Gastroesophageal sphincter (tissue), 4 donors: ENCODE measurements around the gene AGER. TPM values are rescaled to one million over a fixed set of nuclear protein-coding genes. Genes with fewer than 3 reads are reported as not detected.
"Not testable (repeated sequence)": the region's sequence is repeated elsewhere in the genome, so short reads cannot be mapped to it uniquely, and the experiment has no call there.

Source experiments
- ATAC-seq: fragments of 150-250 bp; one replicate; pipeline ENCODE4 v1.9.1; 2016; ENCODE audit warnings: mild to moderate bottlenecking, moderate library complexity
- H3K27ac ChIP-seq, 4 donors: fragments of 200-600 bp; sonication (generic) in 3 of 4; 1 replicate in 3 of 4; 2 replicates in 1 of 4; pipeline ENCODE4 v1.5.1; 2016 to 2019
- H3K27me3 ChIP-seq: fragments of 200-600 bp; sonication (generic); one replicate; pipeline ENCODE4 v1.5.1; 2019
- H3K36me3 ChIP-seq, 2 donors: fragments of 200-600 bp; sonication (generic); one replicate each; pipeline ENCODE4 v1.5.1; 2019; ENCODE audit warnings: control low read depth in 1 of 2
- H3K4me1 ChIP-seq, 3 donors: fragments of 200-600 bp; sonication (generic); 1 replicate in 2 of 3; 2 replicates in 1 of 3; pipeline ENCODE4 v1.5.1; 2016 to 2019; ENCODE audit warnings: control low read depth in 2 of 3
- H3K4me3 ChIP-seq, 2 donors: fragments of 200-600 bp; sonication (generic); one replicate each; pipeline ENCODE4 v1.5.1; 2019; ENCODE audit warnings: mild to moderate bottlenecking in 1 of 2, moderate library complexity in 1 of 2
- H3K9me3 ChIP-seq, 3 donors: fragments of 200-600 bp; sonication (generic); one replicate each; pipeline ENCODE4 v1.5.1; 2017 to 2019; ENCODE audit warnings: control low read depth in 2 of 3
- EP300 ChIP-seq: sonication (generic); formaldehyde crosslinking; IDR thresholded peaks from one replicate; pipeline ENCODE4 v1.6.1; 2017; ENCODE audit warnings: antibody characterized with exemption, mild to moderate bottlenecking
- POLR2A ChIP-seq, 2 donors: fragments of 450-650 bp; IDR thresholded peaks; one replicate each; pipeline ENCODE4 v1.6.1; 2017; ENCODE audit warnings: antibody characterized with exemption in 2 of 2, mild to moderate bottlenecking in 2 of 2, moderate library complexity in 1 of 2
- POLR2AphosphoS5 ChIP-seq: sonication (generic); formaldehyde crosslinking; IDR thresholded peaks from one replicate; pipeline ENCODE4 v1.6.1; 2017; ENCODE audit warnings: antibody characterized with exemption
- WGBS, 2 donors: methylation state at CpG; one replicate each; pipeline ENCODE4 v1.1.5; 2018; ENCODE audit warnings: low coverage in 1 of 2; 5-methylcytosine and 5-hydroxymethylcytosine counted together
- total RNA-seq, 4 donors: library from RNA; depleted of rRNA; stranded (reverse); fragments of >200 nt; gene quantifications; one replicate each; pipeline ENCODE4 v1.1.0, GENCODE V29; 2016
- TF ChIP-seq, protein P1 (sequence below), 4 experiments: fragments of 200-600 bp in 2 of 4; fragments of 450-650 bp in 2 of 4; sonication (generic) in 1 of 4; IDR thresholded peaks; one replicate each; pipeline ENCODE4 v1.5.1; 2017 to 2019; ENCODE audit warnings: antibody characterized with exemption in 4 of 4, mild to moderate bottlenecking in 2 of 4, moderate library complexity in 2 of 4

AGER gene
- total RNA-seq, 4 donors from 2014 or later, result 1.4 to 2.3 (median 1.6) TPM

DNA sequence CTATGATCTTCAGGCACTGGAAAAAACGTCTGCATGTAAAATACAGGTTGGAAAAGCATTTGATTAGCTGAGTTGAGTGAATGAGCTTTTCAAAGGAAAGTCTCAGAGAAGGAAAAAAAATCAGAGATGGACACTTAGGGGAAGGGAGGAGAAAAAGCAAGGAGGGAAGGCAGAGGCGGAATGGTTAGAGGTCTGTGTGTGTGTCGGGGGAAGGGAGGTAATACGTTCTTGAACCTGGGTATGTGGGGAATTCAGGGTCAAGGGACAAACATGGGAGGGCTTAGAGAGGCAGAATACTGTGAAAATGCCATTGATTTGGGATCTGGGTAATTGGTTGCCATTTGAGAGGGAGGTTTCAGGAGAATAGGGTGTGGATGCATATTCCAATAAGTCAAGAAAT lies 37.4 kb downstream of the AGER start:
- H3K27me3 ChIP-seq, result no peaks in the 10 kb centered on the region
- H3K4me1 ChIP-seq, result peaks cover 0 to 24% (median 7%) of the 10 kb centered on the region in 3 donors
- no peaks in the 10 kb centered on the region for H3K9me3 ChIP-seq
- TF ChIP-seq POLR2AphosphoS5, result no peak
- no peak for TF ChIP-seq POLR2A (IDR thresholded peaks at IDR 0.05)
- TF ChIP-seq, protein P1, sequence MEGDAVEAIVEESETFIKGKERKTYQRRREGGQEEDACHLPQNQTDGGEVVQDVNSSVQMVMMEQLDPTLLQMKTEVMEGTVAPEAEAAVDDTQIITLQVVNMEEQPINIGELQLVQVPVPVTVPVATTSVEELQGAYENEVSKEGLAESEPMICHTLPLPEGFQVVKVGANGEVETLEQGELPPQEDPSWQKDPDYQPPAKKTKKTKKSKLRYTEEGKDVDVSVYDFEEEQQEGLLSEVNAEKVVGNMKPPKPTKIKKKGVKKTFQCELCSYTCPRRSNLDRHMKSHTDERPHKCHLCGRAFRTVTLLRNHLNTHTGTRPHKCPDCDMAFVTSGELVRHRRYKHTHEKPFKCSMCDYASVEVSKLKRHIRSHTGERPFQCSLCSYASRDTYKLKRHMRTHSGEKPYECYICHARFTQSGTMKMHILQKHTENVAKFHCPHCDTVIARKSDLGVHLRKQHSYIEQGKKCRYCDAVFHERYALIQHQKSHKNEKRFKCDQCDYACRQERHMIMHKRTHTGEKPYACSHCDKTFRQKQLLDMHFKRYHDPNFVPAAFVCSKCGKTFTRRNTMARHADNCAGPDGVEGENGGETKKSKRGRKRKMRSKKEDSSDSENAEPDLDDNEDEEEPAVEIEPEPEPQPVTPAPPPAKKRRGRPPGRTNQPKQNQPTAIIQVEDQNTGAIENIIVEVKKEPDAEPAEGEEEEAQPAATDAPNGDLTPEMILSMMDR (IDR thresholded peaks at IDR 0.05), result no peak
- no peak for TF ChIP-seq EP300
- 29 to 36% methylated on average over 4 of the region's 4 CpGs for WGBS, 2 donors
- H3K36me3 ChIP-seq, result peaks cover 0 to 18% of the 10 kb centered on the region in 2 donors
- no peak overlapping the region for H3K4me3 ChIP-seq
- no peak for ATAC-seq
- H3K27ac ChIP-seq, result no peak overlapping the region

DNA sequence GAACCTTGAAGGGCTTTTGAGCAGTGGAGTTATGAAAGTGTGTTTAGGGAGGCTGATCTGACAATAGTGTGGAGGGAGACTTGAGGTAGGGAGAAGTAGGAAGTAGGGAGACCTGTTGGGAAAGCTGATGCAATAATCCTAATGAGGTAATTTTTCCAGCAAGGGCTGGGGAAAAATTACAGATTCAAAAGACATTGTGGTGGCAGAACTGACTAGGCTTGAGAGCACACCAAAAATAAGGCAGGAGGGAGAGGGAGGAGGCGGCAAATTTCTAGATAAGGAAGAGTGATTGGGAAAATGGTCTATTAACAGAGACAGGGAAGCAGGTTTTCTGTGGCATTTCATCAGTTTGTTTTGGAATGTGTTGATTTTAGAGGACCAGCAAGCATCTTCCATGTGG lies 37.8 kb downstream of the AGER start:
- TF ChIP-seq, protein P1 (IDR thresholded peaks at IDR 0.05), result no peak
- TF ChIP-seq POLR2A (IDR thresholded peaks at IDR 0.05) (no peak), EP300 (no peak), POLR2AphosphoS5 (no peak)
- H3K4me1 ChIP-seq, result peaks cover 0 to 20% (median 7%) of the 10 kb centered on the region in 3 donors
- ATAC-seq, result no peak
- no peak overlapping the region for H3K27ac ChIP-seq
- 80 to 88% methylated on average over 1 of the region's 1 CpG for whole genome bisulfite sequencing, 2 donors
- H3K9me3 ChIP-seq, result no peaks in the 10 kb centered on the region
- H3K27me3 ChIP-seq, result no peaks in the 10 kb centered on the region
- H3K36me3 ChIP-seq, result peaks cover 0 to 18% of the 10 kb centered on the region in 2 donors
- no peak overlapping the region for H3K4me3 ChIP-seq

DNA sequence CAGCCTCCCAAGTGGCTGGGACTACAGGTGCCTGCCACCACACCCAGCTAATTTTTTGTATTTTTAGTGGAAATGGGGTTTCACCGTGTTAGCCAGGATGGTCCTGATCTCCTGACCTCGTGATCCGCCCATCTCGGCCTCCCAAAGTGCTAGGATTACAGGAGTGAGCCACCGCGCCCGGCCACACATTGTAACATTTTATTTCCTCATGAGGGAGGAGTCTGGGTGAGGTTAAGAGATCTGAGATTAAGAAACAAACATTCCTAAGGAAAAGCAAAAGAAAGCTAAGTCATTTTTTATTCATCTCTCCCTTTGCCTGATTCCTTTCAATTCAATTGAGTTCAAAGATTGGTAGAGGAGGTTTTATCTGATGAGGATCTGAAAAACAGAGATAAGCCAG lies 39.8 kb downstream of the AGER start:
- 77 to 91% methylated on average over 6 to 7 of the region's 7 CpGs for WGBS, 2 donors
- H3K4me3 ChIP-seq, ATAC-seq, H3K27me3 ChIP-seq, H3K4me1 ChIP-seq, H3K9me3 ChIP-seq, H3K27ac ChIP-seq: not testable (repeated sequence)
- H3K36me3 ChIP-seq, result peaks cover 0 to 13% of the 10 kb centered on the region in 2 donors

DNA sequence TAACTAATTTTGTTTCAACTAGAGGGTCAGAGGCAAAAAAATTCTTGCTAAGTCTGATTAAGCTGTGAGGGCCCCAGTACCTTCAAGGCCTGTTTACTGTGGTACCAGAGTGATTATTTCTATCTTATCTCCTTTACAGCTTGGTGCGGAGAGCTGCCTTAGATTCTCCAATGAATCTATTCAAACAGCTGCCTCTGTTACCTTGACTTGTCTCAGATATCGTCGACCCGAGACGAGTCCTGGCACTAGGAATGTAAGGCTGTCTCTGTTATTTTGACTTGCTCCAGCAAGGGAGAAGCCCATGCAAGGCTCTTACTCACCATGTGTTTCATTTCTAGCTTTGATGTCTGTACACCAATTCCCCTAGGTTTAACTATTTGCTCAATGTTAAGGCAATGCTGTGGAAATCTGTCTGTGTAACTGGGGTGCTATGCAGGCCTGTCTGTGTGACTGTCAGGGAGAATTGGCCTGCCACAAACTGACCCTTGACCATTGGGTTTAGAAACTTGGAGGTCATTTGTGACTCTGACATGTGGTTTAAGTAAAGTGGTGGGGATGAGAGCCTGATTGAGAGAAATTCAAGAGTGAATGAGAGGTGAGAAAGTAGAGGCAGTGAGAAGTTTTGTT lies 43.5 kb downstream of the AGER start:
- 56 to 100% methylated on average over 1 to 5 of the region's 5 CpGs for whole genome bisulfite sequencing, 2 donors
- Histone ChIP-seq H3K4me1 (no peaks in the 10 kb centered on the region), H3K9me3 (no peaks in the 10 kb centered on the region), H3K27ac (no peak overlapping the region), H3K36me3 (no peaks in the 10 kb centered on the region), H3K4me3 (no peak overlapping the region), H3K27me3 (no peaks in the 10 kb centered on the region)
- TF ChIP-seq POLR2AphosphoS5, result no peak
- TF ChIP-seq, protein P1 (IDR thresholded peaks at IDR 0.05), result no peak
- no peak for TF ChIP-seq EP300
- TF ChIP-seq POLR2A (IDR thresholded peaks at IDR 0.05), result no peak
- ATAC-seq, result no peak

DNA sequence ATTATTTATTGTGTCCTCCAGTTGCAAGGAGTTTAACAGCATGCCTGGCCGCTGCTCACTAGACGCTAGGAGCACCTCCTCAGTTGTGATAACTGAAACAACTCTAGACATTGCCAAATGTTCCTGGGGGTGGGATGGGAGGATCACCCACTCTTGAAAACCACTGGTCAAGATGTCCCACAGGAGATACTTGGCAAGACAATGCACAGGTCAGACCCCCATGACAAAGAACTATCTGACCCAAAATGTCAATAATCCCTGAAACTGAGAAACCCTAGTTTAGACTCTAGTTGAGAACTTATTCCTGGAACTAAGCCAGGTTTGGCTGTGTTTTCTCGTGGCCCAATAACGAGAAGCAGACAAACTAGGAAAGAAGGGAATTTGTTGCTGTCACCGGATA lies 44.5 kb downstream of the AGER start:
- Histone ChIP-seq H3K27ac (no peak overlapping the region), H3K4me1 (no peaks in the 10 kb centered on the region), H3K4me3 (no peak overlapping the region), H3K27me3 (no peaks in the 10 kb centered on the region), H3K36me3 (no peaks in the 10 kb centered on the region), H3K9me3 (no peaks in the 10 kb centered on the region)
- 27 to 41% methylated on average over 3 to 5 of the region's 5 CpGs for WGBS, 2 donors
- no peak for ATAC-seq
- TF ChIP-seq POLR2A (IDR thresholded peaks at IDR 0.05) (no peak), EP300 (no peak), POLR2AphosphoS5 (no peak)
- TF ChIP-seq, protein P1 (IDR thresholded peaks at IDR 0.05), result no peak
